Keratinocyte (primary cell): ENCODE data around the gene ANXA1. TPM values are rescaled to one million over a fixed set of nuclear protein-coding genes. Genes with fewer than 3 reads are reported as not detected.

ENCODE experiments used
- DNase-seq: peaks from one replicate; pipeline ENCODE4 v3.0.0-alpha.2; 2011; ENCODE audit warnings: low read depth, missing footprints, low spot score
- FAIRE-seq: peaks from 2 replicates; lab custom pipeline; 2011; peaks lifted over from hg19 to GRCh38; lab: Jason Lieb, UNC
- H2AFZ ChIP-seq: 2 replicates; pipeline ENCODE4 v1.6.0; 2012; ENCODE audit warnings: low read length, control low read depth, inconsistent platforms; ENCODE audit not compliant: control insufficient read depth
- H3K27ac ChIP-seq: 2 replicates; pipeline ENCODE4 v1.5.1; 2011; ENCODE audit warnings: low read length; ENCODE audit not compliant: control insufficient read depth, insufficient read depth
- H3K27me3 ChIP-seq: 3 replicates; pipeline ENCODE4 v1.6.0; 2011; ENCODE audit warnings: low read length; ENCODE audit not compliant: control insufficient read depth, insufficient read depth; ENCODE audit errors: extremely low read depth
- H3K36me3 ChIP-seq, 2 experiments: 2 replicates in 1 of 2; 3 replicates in 1 of 2; pipeline ENCODE4 v1.5.1; 2011; ENCODE audit warnings: low read length in 2 of 2, mild to moderate bottlenecking in 1 of 2; ENCODE audit not compliant: control insufficient read depth in 2 of 2, insufficient read depth in 2 of 2; ENCODE audit errors: extremely low read depth in 1 of 2
- H3K4me1 ChIP-seq: 3 replicates; pipeline ENCODE4 v1.5.1; 2011; ENCODE audit warnings: low read length; ENCODE audit not compliant: control insufficient read depth, insufficient read depth; ENCODE audit errors: extremely low read depth
- H3K4me2 ChIP-seq: 3 replicates; pipeline ENCODE4 v1.6.0; 2011; ENCODE audit warnings: low read depth, low read length; ENCODE audit not compliant: control insufficient read depth, insufficient read depth; ENCODE audit errors: extremely low read depth
- H3K4me3 ChIP-seq, 3 experiments: fragments of 200-600 bp in 1 of 3; sonication (generic) in 1 of 3; 2 replicates in 2 of 3; 3 replicates in 1 of 3; pipeline ENCODE4 v1.5.1; 2011 to 2016; ENCODE audit warnings: low read length in 3 of 3, mild to moderate bottlenecking in 3 of 3, control low read depth in 2 of 3, inconsistent platforms in 1 of 3, low read depth in 1 of 3, mixed read lengths in 1 of 3, mixed run types in 1 of 3, moderate library complexity in 1 of 3; ENCODE audit not compliant: control insufficient read depth in 2 of 3, insufficient read depth in 2 of 3; ENCODE audit errors: extremely low read depth in 1 of 3
- H3K79me2 ChIP-seq: 2 replicates; pipeline ENCODE4 v1.6.0; 2012; ENCODE audit warnings: low read length; ENCODE audit not compliant: control insufficient read depth, insufficient read depth
- H3K9ac ChIP-seq: 3 replicates; pipeline ENCODE4 v1.6.0; 2011; ENCODE audit warnings: low read length; ENCODE audit not compliant: control insufficient read depth, insufficient read depth; ENCODE audit errors: extremely low read depth
- H3K9me1 ChIP-seq: 3 replicates; pipeline ENCODE4 v1.6.0; 2011; ENCODE audit warnings: low read length; ENCODE audit not compliant: control insufficient read depth, insufficient read depth; ENCODE audit errors: extremely low read depth
- H3K9me3 ChIP-seq: 2 replicates; pipeline ENCODE4 v1.5.1; 2012; ENCODE audit warnings: low read depth, low read length; ENCODE audit not compliant: control insufficient read depth
- H4K20me1 ChIP-seq: 3 replicates; pipeline ENCODE4 v1.6.0; 2011; ENCODE audit warnings: low read length; ENCODE audit not compliant: control insufficient read depth, insufficient read depth; ENCODE audit errors: extremely low read depth
- CTCF ChIP-seq, 3 experiments: IDR thresholded peaks in 1 of 3; conservative IDR thresholded peaks in 1 of 3; optimal IDR thresholded peaks in 1 of 3; 2 replicates in 2 of 3; 3 replicates in 1 of 3; pipeline versions ENCODE3 to v1.5.1; 2011; ENCODE audit warnings: low read length in 3 of 3, mild to moderate bottlenecking in 3 of 3, moderate library complexity in 2 of 3, control low read depth in 1 of 3, inconsistent platforms in 1 of 3; ENCODE audit not compliant: insufficient read depth in 2 of 3; ENCODE audit errors: extremely low read depth in 1 of 3
- EZH2 ChIP-seq: IDR thresholded peaks from one replicate; pipeline ENCODE4 v1.6.1; 2012; ENCODE audit warnings: inconsistent platforms, mild to moderate bottlenecking, low read length, moderate library complexity
- dilution Hi-C: fragments of 300-500 bp; cut with MboI; formaldehyde crosslinking; loops from one replicate; pipeline ENCODE4 v1.7.0; 2020; ENCODE audit warnings: low sequenced_read_pairs; ENCODE audit not compliant: extremely low pct_ligation_motif_present
- polyA plus RNA-seq, 5 experiments: library from polyadenylated mRNA; depleted of rRNA in 3 of 5; stranded (reverse) in 3 of 5; stranded (forward) in 1 of 5; unstranded in 1 of 5; fragments of >200 nt; gene quantifications; 1 replicate in 1 of 5; 2 replicates in 3 of 5; 3 replicates in 1 of 5; pipeline versions ENCODE4 v1.2.1 to v1.2.3, GENCODE V29; 2011 to 2012; ENCODE audit warnings: missing spikeins in 2 of 5, low read depth in 1 of 5, low replicate concordance in 1 of 5

ANXA1 gene
- polyA plus RNA-seq, 1 donor (not counting 4 experiments of a cell fraction or from before 2014, with no cell fraction given), result 1,449 TPM

- H3K36me3 ChIP-seq, result no peaks in the 10 kb centered on the region
- no peak overlapping the region for H3K9ac ChIP-seq
- peaks cover 11% of the 10 kb centered on the region for H3K4me1 ChIP-seq
- no peaks in the 10 kb centered on the region for H3K9me1 ChIP-seq
- H3K27me3 ChIP-seq, result no peaks in the 10 kb centered on the region
- no peak overlapping the region for H3K27ac ChIP-seq
- DNase-seq, result no peak
- H3K4me2 ChIP-seq, result no peak overlapping the region
- H4K20me1 ChIP-seq, result no peaks in the 10 kb centered on the region
- H3K79me2 ChIP-seq, result no peaks in the 10 kb centered on the region
- H3K9me3 ChIP-seq, result no peaks in the 10 kb centered on the region
- H2AFZ ChIP-seq, result no peak overlapping the region
- TF ChIP-seq CTCF (optimal IDR thresholded peaks at IDR 0.05 in 1 of 3, IDR thresholded peaks at IDR 0.05 in 1 of 3, conservative IDR thresholded peaks at IDR 0.05 in 1 of 3; ENCODE audit: extremely low read depth in 1 of 3, insufficient read depth in 2 of 3, low read length in 3 of 3) (no peak), EZH2 (no peak)
- dilution Hi-C loops, result no loop called here
- FAIRE-seq, result no peak
- no peak overlapping the region for H3K4me3 ChIP-seq
Measured at GRCh38 chr9:73114058-73114457, 37.6 kb upstream of the ANXA1 start.

- Histone ChIP-seq H3K4me2 (no peak overlapping the region), H2AFZ (no peak overlapping the region), H3K27me3 (no peaks in the 10 kb centered on the region), H3K79me2 (no peaks in the 10 kb centered on the region), H3K36me3 (no peaks in the 10 kb centered on the region), H3K27ac (no peak overlapping the region), H4K20me1 (no peaks in the 10 kb centered on the region), H3K9me3 (no peaks in the 10 kb centered on the region), H3K9ac (no peak overlapping the region), H3K4me1 (peaks cover 19% of the 10 kb centered on the region), H3K9me1 (no peaks in the 10 kb centered on the region), H3K4me3 (no peak overlapping the region)
- dilution Hi-C loops, result no loop called here
- TF ChIP-seq EZH2 (no peak), CTCF (optimal IDR thresholded peaks at IDR 0.05 in 1 of 3, IDR thresholded peaks at IDR 0.05 in 1 of 3, conservative IDR thresholded peaks at IDR 0.05 in 1 of 3; ENCODE audit: extremely low read depth in 1 of 3, insufficient read depth in 2 of 3, low read length in 3 of 3) (no peak)
- FAIRE-seq (no peak), DNase-seq (no peak)
Measured at GRCh38 chr9:73114958-73115357, 36.7 kb upstream of the ANXA1 start.
